Motor neuron (in vitro differentiated cells): Measurements from ENCODE around the gene UST. TPM values are rescaled to one million over a fixed set of nuclear protein-coding genes. Genes with fewer than 3 reads are reported as not detected.
A peak's percentile ranks its signal among the peaks of the same experiment; 100 is the strongest.
"Not testable (repeated sequence)": the region's sequence is repeated elsewhere in the genome, so short reads cannot be mapped to it uniquely, and the experiment has no call there.

ENCODE experiments used
- ATAC-seq, 8 experiments: fragments of 200-7000 bp; cut with Tn5 transposase; replicated peaks in 6 of 8; 2 replicates each; pipeline ENCODE4 v1.8.0; 2021; ENCODE audit warnings: mild to moderate bottlenecking in 8 of 8, moderate library complexity in 8 of 8
- H3K27ac ChIP-seq, 2 donors: fragments of 250-450 bp; sonication (Bioruptor Pico); 2 replicates each; pipeline ENCODE4 v1.9.0; 2021; ENCODE audit warnings: antibody characterized with exemption in 2 of 2, mild to moderate bottlenecking in 2 of 2, moderate library complexity in 1 of 2
- H3K4me1 ChIP-seq, 2 donors: fragments of 250-450 bp; sonication (Bioruptor Pico); replicated peaks in 1 of 2; 2 replicates each; pipeline ENCODE4 v1.6.1; 2021; ENCODE audit warnings: antibody characterized with exemption in 2 of 2, mild to moderate bottlenecking in 2 of 2, moderate library complexity in 1 of 2
- H3K4me3 ChIP-seq, 5 donors: fragments of 250-450 bp; sonication (Bioruptor Pico); 2 replicates each; pipeline ENCODE4 v1.9.0; 2021; ENCODE audit warnings: antibody characterized with exemption in 5 of 5, mild to moderate bottlenecking in 5 of 5, moderate library complexity in 4 of 5
- WGBS, 10 experiments: fragments of 450-650 bp; shearing (Covaris generic); methylation state at CpG; one replicate each; pipeline ENCODE4 v1.0.0; 2022; 5-methylcytosine and 5-hydroxymethylcytosine counted together
- in situ Hi-C, 9 experiments: fragments of 400-800 bp; cut with MboI; loops; one replicate each; pipeline ENCODE4 v1.15.0; 2021; ENCODE audit warnings: low sequenced_read_pairs in 9 of 9, low pct_unique_long_range_greater_than_20kb in 2 of 9; ENCODE audit not compliant: unreplicated experiment in 9 of 9
- total RNA-seq, 8 experiments: library from RNA; unstranded; fragments of 300-600 nt; gene quantifications; 2 replicates each; pipeline versions ENCODE4 v1.2.3 to v1.2.4, GENCODE V29; 2022

UST gene
- total RNA-seq, 8 experiments from 2014 or later: 5.2 to 22.9 (median 7.8) TPM

GRCh38 chr6:148880742-148881141, 133.9 kb downstream of the UST start:
- WGBS, 10 experiments: 85 to 100% (median 100%) methylated on average over 1 to 7 of the region's 7 CpGs; no CpG with 5 or more reads in 4 of the 10 experiments

GRCh38 chr6:148881593-148882311, 134.9 kb downstream of the UST start:
- H3K4me1 ChIP-seq: peaks cover 20 to 28% of the 10 kb centered on the region in 2 donors
- no peak for ATAC-seq
- WGBS, 10 experiments: 57 to 100% (median 89%) methylated on average over 1 to 9 of the region's 9 CpGs; no CpG with 5 or more reads in 1 of the 10 experiments

More at GRCh38 chr6:148880742-148881141, 133.9 kb downstream of the UST start:
- H3K27ac ChIP-seq, in situ Hi-C loops, ATAC-seq, H3K4me3 ChIP-seq: not testable (repeated sequence)
- peaks cover 16 to 18% of the 10 kb centered on the region in 2 donors for H3K4me1 ChIP-seq

GRCh38 chr6:148883270-148883669, 136.4 kb downstream of the UST start:
- Histone ChIP-seq H3K4me1 (peaks cover 32 to 34% of the 10 kb centered on the region in 2 donors), H3K4me3 (no peak overlapping the region), H3K27ac (no peak overlapping the region)
- in situ Hi-C loops: no loop called here
- no peak for ATAC-seq
- 70 to 100% (median 88%) methylated on average over 1 to 2 of the region's 2 CpGs; no CpG with 5 or more reads in 1 of the 10 experiments for WGBS, 10 experiments

More at GRCh38 chr6:148881593-148882311, 134.9 kb downstream of the UST start:
- in situ Hi-C loops: no loop called here
- H3K27ac ChIP-seq: no peak overlapping the region
- no peak overlapping the region for H3K4me3 ChIP-seq

DNA sequence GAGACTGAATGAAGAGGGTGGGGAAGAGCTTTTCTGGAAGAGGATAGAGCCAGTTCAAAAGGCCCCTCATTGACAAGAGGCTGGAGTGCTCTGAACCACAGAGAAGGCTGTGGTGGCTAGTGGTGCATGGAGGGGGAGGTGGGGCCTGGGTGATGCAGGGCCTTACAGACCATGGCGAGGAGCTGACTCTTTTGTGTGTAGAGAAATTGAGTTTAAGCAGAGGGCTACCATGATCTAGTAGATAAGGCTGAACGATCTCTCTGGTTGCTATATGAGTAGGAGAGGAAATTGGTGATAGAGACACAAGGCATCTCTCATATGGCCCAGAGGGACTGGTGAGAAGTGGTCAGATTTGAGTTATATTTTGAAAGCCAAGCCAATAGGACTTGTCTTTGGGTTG, 137.6 kb downstream of the UST start:
- 50 to 100% (median 100%) methylated on average over 1 to 2 of the region's 2 CpGs; no CpG with 5 or more reads in 7 of the 10 experiments for WGBS, 10 experiments
- in situ Hi-C loops: no loop called here
- Histone ChIP-seq H3K4me3 (no peak overlapping the region), H3K4me1 (peaks cover 32 to 34% of the 10 kb centered on the region in 2 donors), H3K27ac (no peak overlapping the region)
- no peak for ATAC-seq

GRCh38 chr6:148885136-148885865, 138.5 kb downstream of the UST start:
- peak in 5 of 8 experiments; percentile 32 to 80 (median 74) for ATAC-seq
- in situ Hi-C loops: no loop called here
- Histone ChIP-seq H3K4me1 (peaks cover 32 to 34% of the 10 kb centered on the region in 2 donors), H3K4me3 (no peak overlapping the region), H3K27ac (peak overlapping the region in 1 of 2 donors; percentile 34)
- 62 to 100% (median 85%) methylated on average over 1 to 6 of the region's 6 CpGs for WGBS, 10 experiments

GRCh38 chr6:148885925-148886845, 139.4 kb downstream of the UST start:
- ATAC-seq: peak in 5 of 8 experiments; percentile 50 to 77 (median 62)
- no peak overlapping the region for H3K4me3 ChIP-seq
- H3K27ac ChIP-seq: peak overlapping the region; percentile 23 to 27
- WGBS, 10 experiments: 27 to 100% (median 73%) methylated on average over 1 to 6 of the region's 7 CpGs
- peaks cover 32 to 36% of the 10 kb centered on the region in 2 donors for H3K4me1 ChIP-seq
- in situ Hi-C loops: no loop called here

GRCh38 chr6:148887181-148887580, 140.4 kb downstream of the UST start:
- peaks cover 37 to 46% of the 10 kb centered on the region in 2 donors for H3K4me1 ChIP-seq
- no peak overlapping the region for H3K4me3 ChIP-seq
- in situ Hi-C loops: no loop called here
- ATAC-seq: peak in 3 of 8 experiments; percentile 84 to 92 (median 85)
- 0 to 100% (median 92%) methylated on average over 1 to 3 of the region's 3 CpGs; no CpG with 5 or more reads in 6 of the 10 experiments for WGBS, 10 experiments
- no peak overlapping the region for H3K27ac ChIP-seq

DNA sequence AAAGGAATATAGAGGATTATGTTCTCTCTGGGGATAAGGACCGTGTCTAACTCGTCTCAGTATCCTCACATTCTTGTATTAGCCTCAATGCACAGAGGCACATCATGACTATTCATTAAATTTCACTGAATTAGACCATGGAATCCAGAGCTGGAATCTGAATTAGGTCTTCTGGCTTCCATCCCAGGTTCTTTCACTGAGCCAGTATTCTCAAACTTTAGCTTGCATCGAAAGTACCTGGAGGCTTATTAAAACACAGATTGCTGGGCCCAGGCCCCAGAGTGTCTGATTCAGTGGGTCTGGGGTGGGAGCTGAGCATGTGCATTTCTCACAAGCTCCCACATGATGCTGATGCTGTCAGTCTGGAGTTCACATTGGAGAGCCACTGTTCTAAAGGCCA, 142.0 kb downstream of the UST start:
- WGBS, 10 experiments: 29 to 100% (median 83%) methylated on average over 1 to 3 of the region's 3 CpGs; no CpG with 5 or more reads in 1 of the 10 experiments
- in situ Hi-C loops: no loop called here
- peak in 1 of 8 experiments; percentile 20 for ATAC-seq

GRCh38 chr6:148890096-148890495, 143.3 kb downstream of the UST start:
- no peak for ATAC-seq
- Histone ChIP-seq H3K27ac (no peak overlapping the region), H3K4me3 (no peak overlapping the region), H3K4me1 (peaks cover 39% of the 10 kb centered on the region in 2 donors)
- in situ Hi-C loops: no loop called here
- WGBS, 10 experiments: 17 to 100% (median 85%) methylated on average over 1 to 3 of the region's 3 CpGs; no CpG with 5 or more reads in 1 of the 10 experiments

More for the DNA sequence above, 142.0 kb downstream of the UST start:
- Histone ChIP-seq H3K4me1 (peaks cover 44 to 51% of the 10 kb centered on the region in 2 donors), H3K27ac (no peak overlapping the region), H3K4me3 (no peak overlapping the region)

DNA sequence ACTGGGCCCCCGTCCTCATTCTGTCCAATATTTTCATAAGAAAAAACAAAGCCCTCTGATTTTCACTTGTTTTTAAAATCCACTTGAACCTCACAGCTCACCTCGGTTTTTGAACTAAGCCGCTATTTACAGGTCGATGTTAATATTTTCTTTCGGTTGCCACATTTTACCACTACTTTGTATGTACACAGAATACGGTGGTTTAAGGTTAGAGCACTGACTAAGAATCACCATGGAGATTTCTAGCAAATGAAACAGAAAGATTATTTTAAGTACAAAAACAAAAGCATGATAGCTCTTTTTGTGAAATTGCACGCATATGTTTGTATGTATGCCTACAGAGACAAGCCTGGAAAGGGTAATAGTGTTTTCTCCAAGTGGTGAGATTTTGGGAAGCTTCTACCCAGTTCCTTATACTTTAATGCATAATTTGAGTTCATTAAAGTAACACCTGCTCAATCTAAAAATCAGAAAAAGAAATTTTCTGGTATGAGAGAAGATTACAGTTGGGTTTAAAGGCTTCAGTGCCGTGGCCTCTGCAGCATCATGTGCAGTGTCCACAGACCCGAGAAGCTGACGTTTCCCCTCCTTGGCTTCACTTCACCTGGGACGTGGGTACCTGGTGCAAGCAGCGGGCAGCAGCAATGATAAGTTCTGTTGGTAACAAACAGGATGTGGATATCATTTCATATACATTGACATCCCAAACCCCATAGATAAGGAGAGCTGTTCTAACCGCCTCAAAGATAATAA, 144.0 kb downstream of the UST start:
- WGBS, 10 experiments: 54 to 97% (median 92%) methylated on average over 5 to 13 of the region's 13 CpGs
- in situ Hi-C loops: no loop called here
- H3K27ac ChIP-seq: no peak overlapping the region

GRCh38 chr6:148891405-148891783, 144.6 kb downstream of the UST start:
- in situ Hi-C loops: no loop called here
- Histone ChIP-seq H3K4me1 (peaks cover 26% of the 10 kb centered on the region in 2 donors), H3K27ac (no peak overlapping the region), H3K4me3 (no peak overlapping the region)
- ATAC-seq: no peak
- WGBS, 10 experiments: 83 to 100% (median 100%) methylated on average over 1 of the region's 1 CpG; no CpG with 5 or more reads in 5 of the 10 experiments

More for the DNA sequence above, 144.0 kb downstream of the UST start:
- Histone ChIP-seq H3K4me1 (peaks cover 32% of the 10 kb centered on the region in 2 donors), H3K4me3 (no peak overlapping the region)
- no peak for ATAC-seq

GRCh38 chr6:148892247-148892646, 145.4 kb downstream of the UST start:
- peaks cover 18 to 19% of the 10 kb centered on the region in 2 donors for H3K4me1 ChIP-seq
- H3K4me3 ChIP-seq: no peak overlapping the region
- peak in 4 of 8 experiments; percentile 34 to 84 (median 68) for ATAC-seq
- no peak overlapping the region for H3K27ac ChIP-seq
- in situ Hi-C loops: no loop called here
